ENCODE results near the gene TP53INP2.

Gene TP53INP2

DNA sequence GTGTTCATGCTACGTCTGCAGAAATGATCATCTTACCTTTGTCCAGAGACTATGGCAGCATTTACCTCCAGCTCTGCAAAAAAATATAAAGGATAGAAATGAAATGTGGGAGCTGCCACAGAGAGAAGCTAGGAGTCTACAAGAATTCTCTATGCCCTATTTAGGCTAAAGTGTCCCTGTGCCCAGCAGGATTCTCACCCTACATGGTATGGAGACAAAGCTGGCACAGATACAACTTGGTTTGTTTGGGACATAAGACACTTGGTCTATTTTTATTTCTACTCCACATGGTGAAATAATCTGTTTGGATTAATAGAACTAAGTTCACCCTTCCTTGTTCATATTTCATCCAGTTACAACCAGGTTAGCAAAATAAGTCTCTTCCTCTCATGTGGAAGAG, 28.4 kb downstream of the TP53INP2 start:
- DNase-seq = no peak

DNA sequence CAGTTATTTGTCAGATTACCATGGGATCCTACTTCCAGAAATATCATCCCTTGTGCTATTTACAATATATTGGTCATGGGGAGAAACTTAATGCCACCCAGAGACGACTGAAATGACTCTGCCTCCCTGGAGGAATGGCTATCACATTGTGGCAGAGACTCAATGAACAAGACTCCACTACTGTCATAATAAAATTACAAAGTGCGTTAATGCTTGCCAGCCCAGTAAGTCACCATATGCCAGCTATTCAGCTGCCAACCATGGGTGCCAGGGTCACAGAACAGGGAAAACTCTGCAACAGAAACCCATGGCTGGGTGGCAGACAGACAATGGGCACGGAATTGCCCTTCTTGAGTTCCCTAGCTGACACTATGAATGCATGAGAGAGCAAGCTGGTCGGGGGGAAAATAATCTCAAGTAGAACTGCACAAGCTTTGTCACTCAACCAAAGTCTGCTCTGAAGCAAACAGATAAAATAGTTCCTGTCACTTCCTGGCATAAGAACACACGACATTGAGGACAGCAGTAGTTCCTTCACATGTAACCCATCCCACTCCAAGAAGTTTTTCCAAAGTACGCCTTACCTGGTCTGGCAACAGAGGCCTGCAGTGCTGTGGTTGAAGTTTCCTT, 32.1 kb downstream of the TP53INP2 start:
- no peak for DNase-seq

DNA sequence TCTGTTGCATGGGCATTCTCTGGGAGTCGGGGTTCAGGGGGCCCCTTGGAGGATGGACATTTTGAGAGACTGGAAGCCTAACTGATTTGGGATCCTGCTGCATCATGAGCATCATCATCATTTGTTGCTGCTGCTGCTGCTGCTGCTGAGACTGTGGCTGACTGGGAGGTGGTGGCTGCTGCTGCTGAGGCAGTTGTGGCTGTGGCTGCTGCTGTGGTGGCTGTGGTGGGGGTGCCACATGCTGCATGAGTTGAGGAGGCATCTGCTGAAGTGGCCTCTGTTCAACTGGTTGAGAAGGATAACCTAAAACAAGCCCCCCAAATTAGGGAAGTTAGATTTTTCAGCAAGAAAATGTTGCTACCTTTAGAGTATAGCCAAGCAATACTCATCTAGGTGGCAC, 38.9 kb downstream of the TP53INP2 start:
- DNase-seq = no peak

DNA sequence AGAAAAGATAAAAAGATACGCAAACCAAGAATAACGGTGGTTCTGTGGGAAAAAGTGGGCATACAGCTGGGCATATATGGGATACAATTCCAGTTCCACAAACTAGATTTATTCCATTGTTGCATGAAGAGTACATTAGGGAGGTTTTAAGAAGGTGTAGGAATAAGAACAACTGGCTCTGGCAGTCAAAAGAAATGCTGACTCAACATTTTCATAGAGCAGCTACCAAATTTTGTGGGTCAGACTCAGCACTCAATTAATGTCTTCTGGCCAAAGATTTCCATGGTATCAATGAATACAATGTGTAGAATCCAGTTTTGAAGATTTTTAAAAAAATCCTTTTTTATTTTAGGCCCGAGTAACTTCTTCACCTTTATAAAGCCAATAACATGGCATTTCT, 40.2 kb downstream of the TP53INP2 start:
- DNase-seq = no peak

DNA sequence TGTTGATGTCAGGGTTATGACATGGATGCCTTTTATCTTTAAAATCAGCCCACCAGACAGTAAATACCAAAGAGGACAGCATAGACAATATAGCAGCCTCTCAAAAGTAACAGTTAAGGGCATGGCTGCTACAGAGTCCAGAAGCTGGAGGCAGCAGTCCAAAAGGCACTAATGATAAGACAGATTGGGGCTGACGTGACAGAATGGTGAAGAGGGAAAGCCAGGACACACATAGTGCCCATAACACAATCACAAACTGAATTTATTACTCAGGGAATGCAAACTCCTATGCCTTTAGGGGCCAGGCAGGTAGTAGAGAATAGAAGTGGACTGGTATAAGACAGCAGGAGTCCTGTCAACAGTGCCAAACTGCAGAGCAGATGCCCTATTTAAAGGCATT, 40.7 kb downstream of the TP53INP2 start:
- no peak for DNase-seq

DNA sequence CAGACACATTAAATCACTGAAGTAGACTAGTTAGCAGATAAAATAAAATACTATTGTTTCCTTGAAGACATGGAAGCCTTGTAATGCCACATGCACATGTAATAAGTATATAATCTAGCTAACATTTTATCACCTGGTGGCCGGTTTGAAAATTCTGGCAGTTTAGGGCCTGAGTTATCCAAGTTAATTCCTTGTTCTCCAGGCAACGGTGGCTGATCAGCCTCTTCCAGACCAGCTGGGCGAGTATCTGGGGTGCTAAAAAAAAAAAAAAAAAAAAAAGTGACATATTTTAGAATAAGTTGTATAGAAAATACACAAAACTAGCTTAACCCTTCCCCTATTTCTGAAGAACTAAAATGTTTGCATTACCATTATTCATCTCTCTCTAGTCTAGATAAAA, 42.5 kb downstream of the TP53INP2 start:
- no peak for DNase-seq

DNA sequence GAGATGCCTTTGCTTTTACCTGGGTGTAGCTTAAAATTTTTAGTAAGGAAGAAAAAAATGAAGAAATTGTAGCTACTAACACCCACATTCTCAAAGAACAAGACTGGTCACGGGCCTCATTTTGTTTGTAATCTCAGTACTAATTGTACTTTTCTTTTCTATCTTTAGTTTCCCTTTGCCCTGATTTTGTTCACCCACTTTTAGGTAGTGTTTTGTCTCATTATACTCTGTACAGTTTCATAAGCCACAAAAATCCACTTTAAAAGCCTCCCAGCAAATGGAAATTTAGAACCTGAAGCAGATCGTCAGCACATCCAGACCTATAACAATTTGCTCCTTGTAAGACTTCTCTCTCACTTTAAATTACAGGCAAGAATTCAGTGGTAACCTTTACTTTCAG, 43.3 kb downstream of the TP53INP2 start:
- DNase-seq = no peak

DNA sequence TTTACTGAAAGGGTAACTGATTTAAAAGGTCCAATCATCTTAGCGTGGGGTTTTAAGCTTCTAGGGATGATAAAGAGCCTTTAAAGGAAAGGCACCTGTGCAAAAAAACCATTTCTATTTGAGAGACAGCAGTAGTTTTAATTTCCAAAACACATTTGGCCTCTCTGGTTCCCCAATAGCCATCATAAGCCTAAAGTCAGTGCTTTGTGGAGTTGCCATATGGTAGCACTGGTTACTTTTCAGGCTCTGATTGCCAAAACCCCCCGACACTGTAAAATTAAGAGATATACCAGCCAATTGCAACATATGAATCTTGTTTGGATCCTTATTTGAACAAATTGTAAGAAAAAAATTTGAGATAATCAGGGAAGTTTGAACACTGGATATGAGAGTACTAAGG, 44.6 kb downstream of the TP53INP2 start:
- no peak for DNase-seq

DNA sequence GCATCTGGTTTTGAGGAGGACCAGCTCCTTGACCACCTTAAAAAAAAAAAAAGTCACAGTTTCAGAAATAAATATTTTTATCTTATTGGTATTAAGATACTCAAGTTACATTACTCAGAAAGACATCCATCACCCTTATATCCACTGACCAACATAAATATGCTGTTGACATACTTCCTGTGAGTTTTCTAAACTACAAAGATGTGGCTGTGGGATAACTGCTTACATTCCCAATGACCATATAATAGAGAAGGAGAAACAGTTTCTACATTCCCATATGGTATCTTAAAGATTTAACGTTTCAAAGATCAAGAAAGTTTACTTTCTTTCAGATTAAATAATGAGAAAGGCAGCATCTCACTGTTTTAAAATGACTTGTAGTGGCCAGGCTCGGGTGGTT, 46.3 kb downstream of the TP53INP2 start:
- no peak for DNase-seq

DNA sequence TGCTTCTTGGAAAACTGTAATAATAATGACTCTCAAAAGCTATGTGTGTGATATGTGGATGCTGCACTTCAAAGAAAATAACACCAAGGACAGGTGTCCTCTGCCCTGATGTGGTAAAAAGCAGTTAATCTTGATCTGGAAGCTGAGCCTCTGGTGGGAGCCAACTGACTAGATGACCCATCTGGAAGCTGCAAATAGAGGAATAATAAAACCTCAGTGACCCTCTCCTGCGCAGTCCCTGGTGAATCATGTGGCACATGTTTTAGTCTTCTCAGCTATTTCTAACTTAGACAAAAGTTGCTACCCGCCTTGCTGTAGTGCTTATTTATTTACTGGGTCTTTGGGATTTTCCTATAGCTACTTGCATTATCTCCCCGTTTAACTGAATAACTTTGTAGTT, 47.3 kb downstream of the TP53INP2 start:
- DNase-seq = no peak

DNA sequence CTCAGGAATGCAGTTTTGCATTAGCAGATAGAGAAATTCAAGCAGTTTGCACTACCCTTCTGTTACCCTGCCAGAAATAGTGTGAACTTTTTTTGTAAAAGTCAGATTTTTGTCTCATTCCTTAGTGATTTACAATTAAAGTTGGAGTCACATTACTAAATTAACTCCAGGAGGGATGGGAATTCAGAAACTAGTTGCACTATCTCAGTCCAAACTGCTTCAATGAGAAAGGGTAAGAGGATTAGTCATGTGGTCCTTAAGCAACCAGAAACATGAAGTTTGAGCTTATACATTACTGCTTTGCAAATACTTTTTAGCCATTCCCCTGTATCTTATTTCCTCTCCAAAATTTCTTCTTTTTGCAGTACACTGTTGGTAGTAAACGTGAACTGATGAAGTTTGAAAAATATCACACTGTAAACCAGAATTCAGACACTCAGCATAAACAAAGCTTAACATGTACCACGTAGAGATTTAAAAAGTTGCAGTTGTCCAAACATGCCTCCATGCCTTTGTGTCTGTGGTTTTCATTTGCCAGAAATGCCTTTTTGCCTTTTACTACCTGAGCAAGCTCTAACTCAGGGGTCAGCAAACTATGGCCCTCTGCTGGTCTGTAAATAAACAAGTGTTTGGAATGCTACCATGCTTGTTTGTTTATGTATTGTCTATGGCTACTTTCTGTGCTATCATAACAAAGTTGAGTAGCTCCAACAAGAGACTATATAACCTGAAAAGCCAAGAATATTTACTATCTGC, 49.7 kb downstream of the TP53INP2 start:
- DNase-seq = no peak

DNA sequence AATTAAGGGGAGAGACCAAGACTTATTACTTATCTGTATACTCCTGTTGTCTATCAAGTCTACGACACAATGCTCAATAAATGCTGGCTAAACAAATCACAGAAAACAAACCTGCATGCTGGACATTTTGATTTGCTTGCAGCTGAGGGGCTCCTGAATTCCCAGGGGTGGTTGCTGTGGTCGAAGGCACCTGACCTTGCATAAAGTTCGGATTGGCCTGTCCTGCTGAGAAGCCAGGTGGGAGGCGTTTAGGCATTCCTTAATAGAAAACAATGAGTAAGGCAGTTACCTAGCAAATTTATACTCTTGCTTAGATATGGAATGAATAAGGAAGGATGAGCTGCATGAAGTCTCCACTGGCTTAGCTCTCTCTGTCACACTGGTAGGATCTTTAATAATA, 50.5 kb downstream of the TP53INP2 start:
- DNase-seq = no peak

DNA sequence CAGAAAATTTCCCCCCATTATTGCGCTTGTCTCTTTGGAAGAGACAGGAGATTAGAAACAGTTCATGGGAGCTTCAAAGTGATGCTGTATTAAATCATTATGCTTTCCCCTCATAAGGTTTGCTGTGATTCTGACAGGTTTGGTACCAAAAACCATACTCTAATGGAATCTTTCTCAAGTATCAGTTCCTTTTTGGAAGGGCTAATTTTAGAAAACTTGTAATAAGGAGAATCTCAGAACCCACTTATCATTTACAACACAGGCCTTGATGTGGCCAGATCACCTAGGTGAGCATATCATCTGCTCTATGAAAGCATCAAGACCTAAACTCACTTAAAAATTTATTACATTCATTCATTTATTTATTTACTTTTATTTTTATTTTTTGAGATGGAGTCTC, 51.2 kb downstream of the TP53INP2 start:
- DNase-seq = no peak

DNA sequence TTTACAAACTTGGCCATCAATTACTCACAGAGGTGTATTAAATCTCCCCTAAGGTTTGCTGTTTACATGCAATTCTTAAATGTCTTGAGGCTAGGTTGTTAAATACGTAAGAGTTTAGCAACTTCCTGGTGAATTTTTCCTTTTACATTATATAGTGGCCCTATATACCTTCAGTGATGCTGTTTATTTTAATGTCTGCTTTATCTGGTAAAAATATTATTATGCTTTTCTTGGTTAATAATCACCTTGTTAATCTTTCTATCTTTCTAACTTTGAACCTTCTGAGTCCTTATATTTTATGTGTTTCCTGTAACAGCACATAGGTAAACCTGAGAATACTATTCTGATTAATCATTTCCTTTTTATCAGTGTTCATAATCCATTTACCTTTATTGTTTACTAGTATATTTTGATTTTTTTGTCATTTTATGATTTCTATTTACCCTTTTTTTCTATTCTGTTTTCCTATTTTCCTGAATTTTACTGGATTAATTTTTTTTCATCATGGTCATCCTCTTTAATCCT, 57.9 kb downstream of the TP53INP2 start:
- no peak for DNase-seq

Data from activated naive CD4-positive, alpha-beta T cell treated with Interleukin-2 at 50 U/mL for 16 hours (primary cell).